Mesothelial cell of epicardium (in vitro differentiated cells): ENCODE data around the gene PHPT1. TPM values are rescaled to one million over a fixed set of nuclear protein-coding genes. Genes with fewer than 3 reads are reported as not detected.
A peak's percentile ranks its signal among the peaks of the same experiment; 100 is the strongest.

Source experiments
- DNase-seq, 2 experiments: peaks; one replicate each; pipeline ENCODE4 v3.0.0; 2021; ENCODE audit warnings: low spot score in 2 of 2; ENCODE audit not compliant: unreplicated experiment in 2 of 2
- H3K27ac Mint-ChIP-seq: 2 replicates; pipeline ENCODE4 v1.8.0; 2021; ENCODE audit warnings: mixed read lengths
- H3K27me3 Mint-ChIP-seq: 2 replicates; pipeline ENCODE4 v1.8.0; 2021; ENCODE audit warnings: low read depth, mixed read lengths
- H3K36me3 Mint-ChIP-seq: 2 replicates; pipeline ENCODE4 v1.8.0; 2021; ENCODE audit warnings: mixed read lengths
- H3K4me1 Mint-ChIP-seq: 2 replicates; pipeline ENCODE4 v1.8.0; 2021; ENCODE audit warnings: mixed read lengths
- H3K4me3 Mint-ChIP-seq: 2 replicates; pipeline ENCODE4 v1.8.0; 2021; ENCODE audit warnings: mild to moderate bottlenecking, moderate library complexity, mixed read lengths
- H3K9me3 Mint-ChIP-seq: 2 replicates; pipeline ENCODE4 v1.8.0; 2021; ENCODE audit warnings: mixed read lengths
- total RNA-seq: library from RNA; stranded (reverse); gene quantifications from 3 replicates; pipeline ENCODE4 v1.2.1, GENCODE V29; 2021
- TF ChIP-seq, protein P1 (sequence below): fragments of 200-600 bp; sonication (generic); IDR thresholded peaks from one replicate; pipeline ENCODE4 v1.5.0; 2021; ENCODE audit warnings: antibody characterized with exemption; ENCODE audit not compliant: unreplicated experiment

PHPT1 gene
- total RNA-seq, 1 donor from 2014 or later, result 168 TPM

DNA sequence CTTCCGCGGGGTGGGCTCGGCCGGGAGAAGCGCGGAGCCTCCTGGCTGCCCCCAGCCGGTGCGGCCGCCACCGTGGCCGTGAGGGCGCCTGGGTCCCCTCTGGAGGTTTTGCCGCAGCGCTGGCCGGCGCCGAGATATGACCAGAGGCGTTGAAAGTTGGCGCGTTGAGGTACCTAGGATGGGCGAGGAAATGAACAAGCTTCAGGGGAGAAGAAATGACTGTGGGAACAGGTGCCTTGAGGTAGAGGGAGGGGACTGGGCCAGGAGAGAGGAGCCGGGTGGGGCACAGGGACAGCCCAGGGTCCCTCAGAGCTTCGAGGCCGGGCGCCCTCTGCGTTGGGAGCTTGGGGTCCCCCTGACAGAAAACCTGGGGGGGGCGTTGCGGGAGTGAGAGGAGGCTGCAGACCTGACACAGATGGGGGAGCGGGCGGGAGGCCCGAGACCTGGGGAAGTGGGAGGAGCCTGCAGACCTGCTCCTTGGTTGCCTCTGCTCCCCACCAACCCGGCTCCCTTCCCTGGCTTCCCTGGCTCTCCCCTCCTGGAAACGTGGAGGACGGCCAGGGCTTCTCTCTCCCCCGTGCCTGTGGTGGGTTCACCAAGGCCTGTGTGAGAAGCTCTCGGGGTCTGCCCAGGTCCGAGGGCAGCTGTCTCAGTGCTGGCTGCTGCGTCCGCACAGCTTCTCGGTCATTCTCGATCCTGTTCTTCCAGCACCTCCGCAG is 27.2 kb upstream of the PHPT1 start:
- Mint-ChIP-seq H3K4me3 (peak overlapping the region; percentile 22), H3K36me3 (peaks cover 9% of the 10 kb centered on the region), H3K27me3 (no peaks in the 10 kb centered on the region), H3K4me1 (peaks cover 8% of the 10 kb centered on the region), H3K27ac (no peak overlapping the region), H3K9me3 (no peaks in the 10 kb centered on the region)
- no peak for DNase-seq
- TF ChIP-seq, protein P1, sequence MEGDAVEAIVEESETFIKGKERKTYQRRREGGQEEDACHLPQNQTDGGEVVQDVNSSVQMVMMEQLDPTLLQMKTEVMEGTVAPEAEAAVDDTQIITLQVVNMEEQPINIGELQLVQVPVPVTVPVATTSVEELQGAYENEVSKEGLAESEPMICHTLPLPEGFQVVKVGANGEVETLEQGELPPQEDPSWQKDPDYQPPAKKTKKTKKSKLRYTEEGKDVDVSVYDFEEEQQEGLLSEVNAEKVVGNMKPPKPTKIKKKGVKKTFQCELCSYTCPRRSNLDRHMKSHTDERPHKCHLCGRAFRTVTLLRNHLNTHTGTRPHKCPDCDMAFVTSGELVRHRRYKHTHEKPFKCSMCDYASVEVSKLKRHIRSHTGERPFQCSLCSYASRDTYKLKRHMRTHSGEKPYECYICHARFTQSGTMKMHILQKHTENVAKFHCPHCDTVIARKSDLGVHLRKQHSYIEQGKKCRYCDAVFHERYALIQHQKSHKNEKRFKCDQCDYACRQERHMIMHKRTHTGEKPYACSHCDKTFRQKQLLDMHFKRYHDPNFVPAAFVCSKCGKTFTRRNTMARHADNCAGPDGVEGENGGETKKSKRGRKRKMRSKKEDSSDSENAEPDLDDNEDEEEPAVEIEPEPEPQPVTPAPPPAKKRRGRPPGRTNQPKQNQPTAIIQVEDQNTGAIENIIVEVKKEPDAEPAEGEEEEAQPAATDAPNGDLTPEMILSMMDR, result no peak

DNA sequence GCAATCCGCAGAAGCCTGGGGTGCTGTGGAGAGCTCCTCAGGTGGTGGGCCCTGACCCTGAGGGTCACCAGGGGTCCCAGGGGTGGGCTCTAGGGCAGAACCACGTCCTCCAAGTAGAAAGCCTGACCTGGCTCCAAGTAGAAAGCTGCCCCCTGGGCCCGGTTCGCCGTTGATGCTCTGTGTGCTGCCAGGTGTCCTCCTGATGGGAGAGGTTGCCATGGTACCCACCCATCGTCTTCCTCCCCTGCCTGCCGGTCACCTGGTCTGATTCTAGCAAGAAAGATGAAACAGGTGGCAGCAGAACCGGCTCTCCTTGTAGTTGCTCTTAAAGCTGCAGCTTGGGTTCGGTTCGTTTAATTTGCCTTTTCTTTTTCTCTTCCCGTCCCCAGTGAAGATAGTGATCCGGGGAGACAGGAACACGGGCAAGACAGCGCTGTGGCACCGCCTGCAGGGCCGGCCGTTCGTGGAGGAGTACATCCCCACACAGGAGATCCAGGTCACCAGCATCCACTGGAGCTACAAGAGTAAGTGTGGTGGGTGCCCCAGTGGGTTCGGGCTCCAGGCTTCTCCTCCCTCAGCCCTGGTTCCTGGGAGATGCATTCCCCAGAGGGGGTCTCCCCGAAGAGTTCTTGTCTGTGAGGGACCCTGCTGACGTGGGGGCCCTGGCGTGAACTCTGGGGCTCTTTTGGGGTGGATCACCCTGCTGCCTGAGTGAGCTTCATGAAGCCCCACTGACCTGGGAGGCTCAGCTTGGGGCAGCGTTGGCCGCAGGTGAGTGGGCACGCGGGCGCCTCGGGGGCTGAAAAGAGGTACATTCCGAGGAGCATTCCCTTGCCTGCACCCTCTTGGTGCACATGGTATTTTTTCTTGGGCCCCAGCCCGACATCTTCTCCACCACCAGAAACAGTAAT is 25.8 kb upstream of the PHPT1 start:
- peaks cover 8% of the 10 kb centered on the region for H3K4me1 Mint-ChIP-seq
- no peaks in the 10 kb centered on the region for H3K9me3 Mint-ChIP-seq
- no peak for DNase-seq
- TF ChIP-seq, protein P1, result no peak
- H3K27ac Mint-ChIP-seq, result no peak overlapping the region
- peak overlapping the region; percentile 31 for H3K4me3 Mint-ChIP-seq
- peaks cover 7% of the 10 kb centered on the region for H3K36me3 Mint-ChIP-seq
- no peaks in the 10 kb centered on the region for H3K27me3 Mint-ChIP-seq

DNA sequence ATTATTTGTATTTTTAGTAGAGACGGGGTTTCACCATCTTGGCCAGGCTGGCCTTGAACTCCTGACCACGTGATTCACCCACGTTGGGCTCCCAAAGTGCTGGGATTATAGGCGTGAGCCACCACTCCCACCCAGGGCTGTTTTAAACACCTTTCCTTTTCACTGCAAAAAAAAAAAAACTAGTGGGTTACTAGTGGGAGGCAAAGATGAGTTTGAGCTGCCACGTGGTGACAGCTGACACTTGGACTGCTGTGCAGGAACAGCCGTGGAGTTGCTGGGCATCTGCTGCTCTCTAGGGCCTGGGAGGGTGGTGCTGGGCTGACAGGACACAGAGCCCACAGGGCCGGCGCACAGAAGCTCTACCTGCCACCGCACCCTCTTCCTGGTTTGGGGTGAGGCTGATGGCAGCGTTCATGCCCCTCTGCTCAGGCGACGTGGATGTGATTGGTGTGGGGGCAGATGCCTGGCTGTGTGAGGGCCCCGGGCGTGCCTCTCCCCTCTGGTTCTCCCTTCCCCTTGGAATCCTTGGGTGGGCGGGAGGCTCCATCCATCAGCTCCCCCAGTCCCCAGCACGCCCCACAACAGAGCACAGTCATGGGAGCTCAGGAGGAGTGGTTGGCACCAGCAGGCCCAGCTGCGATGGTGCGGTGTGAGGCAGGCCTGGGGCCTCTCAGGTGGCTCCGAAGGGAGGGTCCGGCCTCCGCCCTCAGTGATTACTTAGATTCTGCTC is 24.5 kb upstream of the PHPT1 start:
- Mint-ChIP-seq H3K27ac (no peak overlapping the region), H3K9me3 (no peaks in the 10 kb centered on the region), H3K27me3 (no peaks in the 10 kb centered on the region), H3K4me1 (peaks cover 8% of the 10 kb centered on the region), H3K4me3 (no peak overlapping the region), H3K36me3 (peaks cover 11% of the 10 kb centered on the region)
- no peak for DNase-seq
- TF ChIP-seq, protein P1, result no peak

DNA sequence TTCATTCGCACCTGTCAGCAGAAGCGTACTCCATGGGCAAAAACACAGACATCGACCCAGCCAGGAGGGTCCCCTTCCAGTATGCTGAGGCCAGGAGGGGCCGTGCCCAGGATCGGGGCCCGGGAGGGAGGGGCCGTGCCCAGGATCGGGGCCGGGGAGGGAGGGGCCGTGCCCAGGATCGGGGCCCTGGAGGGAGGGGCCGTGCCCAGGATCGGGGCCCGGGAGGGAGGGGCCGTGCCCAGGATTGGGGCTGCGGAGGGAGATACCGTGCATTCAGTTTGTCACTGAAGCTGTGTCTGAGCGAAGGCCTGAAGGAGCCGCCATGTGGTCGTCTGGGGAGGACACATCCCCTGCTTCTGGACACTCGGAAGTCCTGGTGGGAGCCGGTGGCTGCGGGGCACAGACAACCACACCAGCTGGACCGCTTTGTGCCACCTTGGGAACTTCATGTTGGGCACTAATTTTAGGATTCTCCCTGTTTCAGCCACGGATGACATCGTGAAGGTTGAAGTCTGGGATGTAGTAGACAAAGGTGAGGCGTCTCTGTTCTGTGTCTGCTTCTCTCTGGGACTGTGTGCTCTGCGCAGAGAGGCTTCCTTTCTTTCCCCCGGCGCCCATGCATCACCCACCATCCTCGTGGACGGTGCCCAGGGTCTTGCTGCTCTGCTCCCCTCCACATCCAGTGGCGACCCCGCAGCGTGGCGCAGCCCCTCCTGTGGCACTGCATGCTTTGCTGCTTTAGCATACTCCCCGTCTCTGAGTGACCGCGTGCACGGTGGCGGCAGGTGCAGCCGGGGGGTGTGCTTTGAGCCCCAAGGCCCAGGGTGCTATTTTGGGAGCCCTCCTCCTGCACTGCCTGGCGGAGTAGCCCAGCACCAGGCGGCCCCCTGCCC is 23.7 kb upstream of the PHPT1 start:
- TF ChIP-seq, protein P1, result no peak
- Mint-ChIP-seq H3K9me3 (no peaks in the 10 kb centered on the region), H3K36me3 (peaks cover 11% of the 10 kb centered on the region), H3K4me3 (no peak overlapping the region), H3K27me3 (no peaks in the 10 kb centered on the region), H3K4me1 (peaks cover 8% of the 10 kb centered on the region), H3K27ac (no peak overlapping the region)
- DNase-seq, result no peak

DNA sequence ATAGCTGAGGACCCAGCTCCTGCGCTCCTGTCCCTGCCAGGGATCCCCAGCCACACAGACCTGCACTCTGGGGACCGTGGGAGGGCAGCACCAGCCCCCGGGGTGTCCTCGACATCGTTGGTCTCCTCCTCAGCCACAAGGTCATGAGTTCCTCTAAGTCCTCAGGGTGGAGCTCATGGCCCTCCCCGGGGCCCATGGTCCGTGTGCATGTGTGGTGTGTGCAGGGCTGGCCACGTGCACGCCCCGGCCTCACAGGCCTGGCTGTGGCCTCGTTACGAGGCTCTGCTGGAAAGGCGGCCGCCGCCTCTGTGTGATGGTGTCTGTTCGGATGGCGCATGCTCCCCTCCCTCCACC is 23.0 kb upstream of the PHPT1 start:
- H3K36me3 Mint-ChIP-seq, result peaks cover 11% of the 10 kb centered on the region
- peaks cover 2% of the 10 kb centered on the region for H3K4me1 Mint-ChIP-seq
- H3K9me3 Mint-ChIP-seq, result no peaks in the 10 kb centered on the region
- no peak overlapping the region for H3K27ac Mint-ChIP-seq
- H3K4me3 Mint-ChIP-seq, result no peak overlapping the region
- no peak for DNase-seq
- no peaks in the 10 kb centered on the region for H3K27me3 Mint-ChIP-seq
- TF ChIP-seq, protein P1, result no peak
